K562 (cell line): ENCODE data around the gene KIF23. TPM values are rescaled to one million over a fixed set of nuclear protein-coding genes. Genes with fewer than 3 reads are reported as not detected.

ENCODE experiments used
- ATAC-seq: fragments of 200-7000 bp; cut with Tn5 transposase; 3 replicates; pipeline ENCODE4 v1.9.1; 2020; ENCODE audit warnings: moderate library complexity
- BruUV-seq: library from RNA; stranded (reverse); fragments of 400-500 nt; replicated peaks from 2 replicates; lab custom pipeline; 2021; lab: Mats Ljungman, UMichigan
- CTCF ChIA-PET: fragments of 300-600 bp; formaldehyde crosslinking; extraction: SDS; loops from one replicate; lab custom pipeline; 2021; ENCODE audit warnings: low intra/inter-chr PET ratio; lab: Yijun Ruan, JAX
- POLR2A ChIA-PET: fragments of 300-600, 350-650 bp; sonication (Branson Sonifier 250); formaldehyde crosslinking; extraction: SDS; loops from one replicate; lab custom pipeline; 2021; ENCODE audit warnings: antibody characterized with exemption, inconsistent platforms; lab: Yijun Ruan, JAX
- DNase-seq, 4 experiments: peaks; one replicate each; pipeline versions ENCODE4 v3.0.0 to v3.0.0-alpha.2; 2011 to 2018; ENCODE audit warnings: low spot score in 3 of 4, mixed read lengths in 3 of 4; ENCODE audit errors: extremely low read depth in 1 of 4
- FAIRE-seq: peaks from 2 replicates; lab custom pipeline; 2011; peaks lifted over from hg19 to GRCh38; lab: Jason Lieb, UNC
- H2AFZ ChIP-seq: 2 replicates; pipeline ENCODE4 v1.6.0; 2011; ENCODE audit warnings: low read depth, low read length, control low read depth, inconsistent platforms
- H3K27ac ChIP-seq: fragments of 200-600 bp; 3 replicates; pipeline ENCODE4 v1.8.0; 2011; ENCODE audit warnings: low read depth, mild to moderate bottlenecking, control low read depth, inconsistent platforms, low read length, moderate library complexity, mixed read lengths; ENCODE audit errors: extremely low read depth
- H3K27me3 ChIP-seq, 2 experiments: fragments of 300-600 bp in 1 of 2; 2 replicates in 1 of 2; 3 replicates in 1 of 2; pipeline versions ENCODE4 v1.6.0 to v1.8.0; 2011; ENCODE audit warnings: inconsistent platforms in 2 of 2, low read length in 2 of 2, mild to moderate bottlenecking in 1 of 2, mixed read lengths in 1 of 2, moderate library complexity in 1 of 2; ENCODE audit not compliant: control insufficient read depth in 2 of 2, insufficient read depth in 2 of 2
- H3K36me3 ChIP-seq: fragments of 300-600 bp; 3 replicates; pipeline ENCODE4 v1.8.0; 2011; ENCODE audit warnings: mild to moderate bottlenecking, low read length, inconsistent platforms; ENCODE audit not compliant: control insufficient read depth, insufficient read depth
- H3K4me1 ChIP-seq, 2 experiments: fragments of 200-600 bp in 1 of 2; replicated peaks in 1 of 2; 2 replicates in 1 of 2; 3 replicates in 1 of 2; pipeline versions ENCODE4 v1.5.1 to v1.8.0; 2011; ENCODE audit warnings: inconsistent platforms in 2 of 2, low read length in 2 of 2, mild to moderate bottlenecking in 1 of 2, mixed read lengths in 1 of 2, moderate library complexity in 1 of 2; ENCODE audit not compliant: control insufficient read depth in 2 of 2, insufficient read depth in 2 of 2
- H3K4me2 ChIP-seq: 2 replicates; pipeline ENCODE4 v1.6.1; 2011; ENCODE audit warnings: low read length, control low read depth, inconsistent platforms, mixed read lengths; ENCODE audit not compliant: insufficient read depth
- H3K4me3 ChIP-seq: fragments of 200-600 bp; sonication (generic), shearing (Covaris generic); 2 replicates; pipeline ENCODE4 v1.5.1; 2016; ENCODE audit warnings: control low read depth, inconsistent platforms
- H3K79me2 ChIP-seq: fragments of 200-600 bp; 3 replicates; pipeline ENCODE4 v1.8.0; 2011; ENCODE audit warnings: low read length, inconsistent platforms; ENCODE audit not compliant: control insufficient read depth, insufficient read depth
- H3K9ac ChIP-seq, 2 experiments: 2 replicates each; pipeline versions ENCODE4 v1.6.0 to v1.6.1; 2011; ENCODE audit warnings: low read depth in 2 of 2, low read length in 2 of 2, control low read depth in 1 of 2, inconsistent platforms in 1 of 2, mild to moderate bottlenecking in 1 of 2, mixed read lengths in 1 of 2; ENCODE audit not compliant: insufficient read depth in 1 of 2
- H3K9me1 ChIP-seq: one replicate; pipeline ENCODE4 v1.6.0; 2011; ENCODE audit warnings: inconsistent platforms, mild to moderate bottlenecking, low read length, moderate library complexity; ENCODE audit not compliant: control insufficient read depth, insufficient read depth
- H3K9me3 ChIP-seq: replicated peaks from 2 replicates; pipeline ENCODE4 v1.5.1; 2011; ENCODE audit warnings: low read depth, low read length, inconsistent platforms; ENCODE audit not compliant: control insufficient read depth, insufficient read depth
- H4K20me1 ChIP-seq: replicated peaks from 2 replicates; pipeline ENCODE4 v1.6.1; 2011; ENCODE audit warnings: low read length, inconsistent platforms, mixed read lengths; ENCODE audit not compliant: control insufficient read depth, insufficient read depth
- ARID3B ChIP-seq: fragments of 250-450 bp; sonication (Bioruptor Pico); IDR thresholded peaks from 2 replicates; pipeline ENCODE4 v1.4.0; 2020; ENCODE audit warnings: borderline replicate concordance
- BHLHE40 ChIP-seq: IDR thresholded peaks from 2 replicates; pipeline ENCODE4 v1.6.1; 2011; ENCODE audit warnings: low read length, improper control_type of control experiment
- CHD2 ChIP-seq: IDR thresholded peaks from 2 replicates; pipeline ENCODE4 v1.6.1; 2011; ENCODE audit warnings: low read depth, low read length
- ESRRA ChIP-seq: fragments of 450-650 bp; IDR thresholded peaks from 2 replicates; pipeline ENCODE4 v1.6.1; 2014; ENCODE audit warnings: low read depth, mild to moderate bottlenecking, moderate library complexity, borderline replicate concordance
- FOSL1 ChIP-seq: fragments of 200-800 bp; sonication (Bioruptor generic); conservative IDR thresholded peaks from 2 replicates; pipeline ENCODE4 v1.6.1; 2016; ENCODE audit warnings: missing genetic modification characterization, missing compliant biosample characterization
- FOXJ3 ChIP-seq: sonication (generic); formaldehyde crosslinking; IDR thresholded peaks from 2 replicates; pipeline ENCODE4 v1.4.0; 2020; ENCODE audit warnings: mild to moderate bottlenecking, missing genetic modification reagents
- GATAD2B ChIP-seq: fragments of 450-650 bp; IDR thresholded peaks from 2 replicates; pipeline ENCODE4 v1.6.1; 2017; ENCODE audit warnings: mild to moderate bottlenecking, borderline replicate concordance
- HES1 ChIP-seq: fragments of 450-650 bp; IDR thresholded peaks from 2 replicates; pipeline ENCODE4 v1.6.1; 2016; ENCODE audit warnings: low read depth, mild to moderate bottlenecking, moderate library complexity
- NR4A1 ChIP-seq, 2 experiments: fragments of 250-450 bp in 1 of 2; fragments of 450-650 bp in 1 of 2; sonication (Bioruptor Pico) in 1 of 2; IDR thresholded peaks; 2 replicates each; pipeline versions ENCODE4 v1.4.0 to v1.6.1; 2016 to 2020; ENCODE audit warnings: mild to moderate bottlenecking in 2 of 2, missing compliant biosample characterization in 1 of 2, missing genetic modification characterization in 1 of 2, moderate library complexity in 1 of 2
- RERE ChIP-seq: sonication (generic); formaldehyde crosslinking; IDR thresholded peaks from 2 replicates; pipeline ENCODE4 v1.8.0; 2023; ENCODE audit warnings: missing genetic modification reagents, mild to moderate bottlenecking, borderline replicate concordance
- ZNF124 ChIP-seq: sonication (generic); formaldehyde crosslinking; IDR thresholded peaks from 2 replicates; pipeline ENCODE4 v1.8.1; 2022; ENCODE audit warnings: missing genetic modification reagents
- ZNF253 ChIP-seq: fragments of 250-450 bp; sonication (Bioruptor Pico); conservative IDR thresholded peaks from 2 replicates; pipeline ENCODE4 v1.6.1; 2021; ENCODE audit warnings: mild to moderate bottlenecking
- WGBS: fragments of 100-300 bp; shearing (Covaris generic); methylation state at CpG from one replicate; pipeline ENCODE4 v1.1.6; 2016; ENCODE audit warnings: low coverage, mixed read lengths; ENCODE audit not compliant: insufficient coverage; ENCODE audit errors: missing lambda C conversion rate; 5-methylcytosine and 5-hydroxymethylcytosine counted together
- in situ Hi-C: fragments of 300-500 bp; cut with MboI; formaldehyde crosslinking; loops from 4 replicates; pipeline ENCODE4 v1.15.0; 2018; ENCODE audit warnings: inconsistent platforms, mixed read lengths
- intact Hi-C: fragments of 100-400 bp; cut with micrococcal nuclease; formaldehyde crosslinking; loops from 2 replicates; pipeline ENCODE4 v1.14.2; 2022
- polyA plus RNA-seq, 8 experiments: library from polyadenylated mRNA; depleted of rRNA in 4 of 8; stranded (reverse) in 5 of 8; unstranded in 3 of 8; fragments of >200 nt; fragmentation: Nextera tagmentation in 2 of 8; fragmentation: Illumina TruSeq in 1 of 8; extraction: Ambion mirVana in 2 of 8; extraction: Trizol in 1 of 8; gene quantifications; 2 replicates each; pipeline versions ENCODE4 v1.2.1 to v1.2.3, GENCODE V29; 2011 to 2014; ENCODE audit warnings: inconsistent platforms in 1 of 8, missing spikeins in 1 of 8
- total RNA-seq, 7 experiments: library from RNA; depleted of rRNA in 6 of 7; stranded (reverse); fragments of >200 nt in 6 of 7; fragmentation: Illumina TruSeq in 2 of 7; extraction: Trizol in 2 of 7; gene quantifications; 2 replicates each; pipeline versions ENCODE4 v1.2.1 to v1.2.3, GENCODE V29; 2011 to 2021; ENCODE audit warnings: low replicate concordance in 1 of 7

The KIF23 gene
- total and polyA plus RNA-seq, 9 of the 15 experiments (the other 6 are each of a cell fraction or from before 2014, with no cell fraction given): 29.4 to 58.2 (median 41.9) TPM

GRCh38 chr15:69395991-69396390 is 18.2 kb upstream of the KIF23 start:
- POLR2A ChIA-PET: no interaction called here
- WGBS: 0% methylated on average over 4 of the region's 5 CpGs

More at GRCh38 chr15:69395991-69396390, 18.2 kb upstream of the KIF23 start:
- Histone ChIP-seq H3K27me3 (peaks cover 9 to 72% of the 10 kb centered on the region in 2 experiments; a peak in 4 of 5 replicates), H2AFZ (no peak overlapping the region), H3K79me2 (no peaks in the 10 kb centered on the region), H3K27ac (no peak overlapping the region), H3K4me2 (no peak overlapping the region), H3K9me3 (no peaks in the 10 kb centered on the region)
- TF ChIP-seq ARID3B (CRISPR knock-in tag) (no peak), FOSL1 (tag) (no peak), FOXJ3 (CRISPR knock-in tag) (no peak), GATAD2B (no peak), ZNF253 (CRISPR knock-in tag) (no peak), RERE (CRISPR knock-in tag) (no peak), BHLHE40 (no peak), NR4A1 (CRISPR knock-in tag; IDR thresholded peaks at IDR 0.05) (no peak), NR4A1 (tag; IDR thresholded peaks at IDR 0.05) (no peak), CHD2 (no peak), ESRRA (no peak), HES1 (no peak), ZNF124 (CRISPR knock-in tag) (no peak)
- TF ChIP-seq, all 486 proteins: peak for 0
- in situ Hi-C loops (no loop called here), intact Hi-C loops (loop anchor here (2.0 to 10.0 kb wide), 2 partner anchors 91 to 337 kb away; no protein-coding TSS in a partner anchor)
- CTCF ChIA-PET: interaction anchor here (0.9 kb wide), 1 partner anchor 337 kb away, joined by 3 read pairs; no protein-coding TSS in a partner anchor
- no peaks in the 10 kb centered on the region for H3K36me3 ChIP-seq
- ATAC-seq (no peak), DNase-seq (no peak), FAIRE-seq (no peak)
- BruUV-seq: no TSS peak
- no peak overlapping the region for H3K4me3 ChIP-seq
- no peaks in the 10 kb centered on the region for H3K9me1 ChIP-seq
- no peak overlapping the region for H3K9ac ChIP-seq
- H4K20me1 ChIP-seq: peaks cover 4% of the 10 kb centered on the region; the same call in 1 of the 2 replicates
- peaks cover 0 to 8% of the 10 kb centered on the region in 2 experiments; a peak in 3 of 5 replicates for H3K4me1 ChIP-seq
